Fibroblast of skin of left quadriceps (primary cell): ENCODE data around the gene XYLB.
"Not testable (repeated sequence)": the region's sequence is repeated elsewhere in the genome, so short reads cannot be mapped to it uniquely, and the experiment has no call there.

ENCODE experiments used
- DNase-seq, 2 experiments: peaks; one replicate each; pipeline ENCODE4 v3.0.0-alpha.2; 2013; ENCODE audit warnings: low read depth in 2 of 2

The XYLB gene

DNA sequence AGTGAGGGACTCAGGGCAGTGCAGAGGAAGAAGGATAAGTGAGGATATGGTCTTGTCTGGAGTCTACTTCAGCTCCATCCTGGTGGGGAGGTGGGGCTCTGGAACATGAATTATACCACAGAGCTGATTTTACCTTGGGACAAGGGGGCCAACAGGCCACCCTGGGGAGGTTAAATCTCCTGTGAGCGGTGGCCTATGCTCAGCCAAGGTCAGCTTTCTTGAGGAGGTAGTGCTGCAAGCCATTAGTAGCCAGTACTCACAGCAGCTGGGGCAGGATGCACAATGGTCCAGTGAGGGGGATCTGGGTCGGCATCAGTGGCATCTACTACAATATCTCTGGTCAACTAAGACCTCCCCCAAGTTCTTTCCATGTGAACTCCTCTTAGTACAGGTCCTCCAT, 49.7 kb downstream of the XYLB start:
- no peak for DNase-seq

DNA sequence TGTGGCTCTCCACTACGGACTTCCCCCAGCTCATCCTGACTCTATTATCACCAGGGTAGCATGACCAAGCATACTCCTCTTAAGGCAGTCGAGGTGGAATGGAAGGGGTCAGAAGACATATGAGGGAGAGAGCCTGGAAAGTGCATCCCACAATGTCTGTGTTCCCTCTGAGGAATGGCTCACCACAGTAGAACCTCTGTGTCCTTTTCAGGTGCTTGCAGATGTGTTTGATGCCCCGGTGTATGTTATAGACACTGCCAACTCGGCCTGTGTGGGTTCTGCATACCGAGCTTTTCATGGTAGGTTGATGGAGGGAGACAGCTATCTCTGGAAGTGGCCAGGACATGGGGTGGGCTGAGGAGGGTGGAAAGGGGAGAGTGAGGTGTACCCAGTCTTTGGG, 50.3 kb downstream of the XYLB start:
- DNase-seq: no peak

DNA sequence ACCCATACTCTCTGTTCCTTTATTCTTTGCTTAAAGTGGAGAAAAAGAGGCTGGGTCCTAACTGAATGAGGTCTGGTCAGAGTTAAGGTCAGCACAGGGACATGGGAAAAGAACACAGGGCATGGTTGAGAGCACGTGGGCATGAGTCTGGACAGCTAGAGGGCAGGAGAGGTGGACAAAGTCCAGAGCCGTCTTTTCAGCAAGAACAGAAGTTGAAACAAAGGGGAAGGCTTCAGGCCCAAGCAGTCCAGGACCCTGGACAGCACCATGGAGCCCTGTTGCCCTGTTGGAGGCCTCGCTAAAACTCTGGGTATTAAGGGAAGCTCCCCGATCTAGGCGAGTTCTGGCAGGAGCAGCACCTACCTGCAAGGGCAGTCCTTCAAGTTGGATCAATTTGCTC, 50.7 kb downstream of the XYLB start:
- peak; percentile 2 to 14 for DNase-seq

GRCh38 chr3:38401246-38401962, 54.8 kb downstream of the XYLB start:
- DNase-seq: no peak

DNA sequence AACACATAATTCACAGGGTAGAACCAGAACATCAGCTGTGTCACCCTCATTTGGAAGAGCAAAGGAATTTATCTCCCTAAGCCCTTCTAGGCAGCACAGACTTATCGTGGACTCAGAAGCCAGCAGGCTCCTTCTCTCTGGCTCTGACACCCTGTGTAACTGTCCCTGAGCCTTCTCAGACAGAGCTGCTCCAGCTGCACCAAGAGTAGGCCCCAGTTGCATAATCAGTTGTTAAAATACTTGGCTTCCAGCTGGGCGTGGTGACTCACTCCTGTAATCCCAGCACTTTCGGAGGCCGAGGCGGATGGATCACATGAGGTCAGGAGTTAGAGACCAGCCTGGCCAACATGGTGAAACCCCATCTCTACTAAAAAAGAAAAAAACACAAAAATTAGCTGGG, 57.7 kb downstream of the XYLB start:
- peak; percentile 12 for DNase-seq

- DNase-seq: no peak
Observed at GRCh38 chr3:38411591-38411990, 65.0 kb downstream of the XYLB start.

GRCh38 chr3:38420758-38421157, 74.2 kb downstream of the XYLB start:
- DNase-seq: not testable (repeated sequence)

DNA sequence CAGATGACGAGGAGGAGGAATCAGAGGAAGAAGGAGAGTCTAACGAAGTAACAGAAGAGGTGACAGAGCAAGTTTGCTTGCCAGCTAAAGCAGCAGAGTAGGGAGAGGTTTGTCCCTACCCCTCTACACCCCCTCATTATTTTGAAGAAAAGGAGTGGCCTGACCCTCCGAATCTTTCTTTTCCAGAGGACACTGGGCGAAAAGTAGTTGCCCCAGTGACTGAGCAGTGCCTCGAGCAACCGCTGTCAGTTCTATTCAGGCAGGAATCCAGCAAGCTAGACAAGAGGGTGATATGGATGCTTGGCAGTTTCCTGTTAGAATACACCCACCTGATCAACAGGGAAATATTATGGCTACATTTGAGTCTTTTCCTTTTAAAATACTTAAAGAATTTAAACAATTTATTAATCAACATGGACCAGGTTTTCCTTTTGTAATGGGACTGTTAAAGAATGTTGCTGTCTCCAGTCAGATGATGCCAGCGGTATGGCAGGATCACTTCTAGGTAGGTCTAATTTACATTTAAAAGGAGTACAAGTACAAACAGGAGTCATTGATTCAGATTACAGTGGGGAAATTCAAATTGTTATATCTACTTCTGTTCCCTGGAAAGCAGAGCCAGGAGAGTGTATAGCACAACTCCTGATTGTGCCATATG, 75.2 kb downstream of the XYLB start:
- no peak for DNase-seq

GRCh38 chr3:38426798-38427426, 80.3 kb downstream of the XYLB start:
- not testable (repeated sequence) for DNase-seq

- DNase-seq: not testable (repeated sequence)
Observed at GRCh38 chr3:38432871-38433658, 86.5 kb downstream of the XYLB start.

- DNase-seq: not testable (repeated sequence)
Observed at GRCh38 chr3:38433661-38434060, 87.1 kb downstream of the XYLB start.

GRCh38 chr3:38438436-38439069, 92.0 kb downstream of the XYLB start:
- not testable (repeated sequence) for DNase-seq

- DNase-seq: not testable (repeated sequence)
Observed at GRCh38 chr3:38443205-38443604, 96.6 kb downstream of the XYLB start.

DNA sequence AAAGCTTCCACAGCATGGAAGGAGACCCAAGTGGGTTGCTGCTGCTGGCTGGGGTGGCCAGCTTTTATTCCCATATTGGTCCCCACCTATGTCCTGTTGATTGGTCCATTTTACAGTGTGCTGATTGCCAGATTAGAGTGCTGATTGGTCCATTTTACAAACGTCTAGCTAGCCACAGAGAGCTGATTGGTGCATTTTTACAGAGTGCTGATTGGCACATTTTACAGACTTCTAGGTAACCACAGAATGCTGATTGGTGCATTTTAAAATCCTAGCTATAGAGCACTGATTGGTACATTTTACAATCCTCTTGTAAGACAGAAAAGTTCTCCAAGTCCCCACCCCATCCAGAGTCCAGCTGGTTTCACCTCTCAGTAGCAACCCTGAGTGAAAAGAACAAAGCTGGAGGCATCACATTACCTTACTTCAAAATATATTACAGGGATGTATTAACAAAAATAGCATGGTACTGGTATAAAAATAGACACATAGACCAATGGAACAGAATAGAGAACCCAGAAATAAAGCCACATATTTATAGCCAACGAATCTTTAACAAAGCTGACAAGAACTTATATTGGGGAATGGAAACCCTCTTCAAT, 99.6 kb downstream of the XYLB start:
- no peak for DNase-seq

DNA sequence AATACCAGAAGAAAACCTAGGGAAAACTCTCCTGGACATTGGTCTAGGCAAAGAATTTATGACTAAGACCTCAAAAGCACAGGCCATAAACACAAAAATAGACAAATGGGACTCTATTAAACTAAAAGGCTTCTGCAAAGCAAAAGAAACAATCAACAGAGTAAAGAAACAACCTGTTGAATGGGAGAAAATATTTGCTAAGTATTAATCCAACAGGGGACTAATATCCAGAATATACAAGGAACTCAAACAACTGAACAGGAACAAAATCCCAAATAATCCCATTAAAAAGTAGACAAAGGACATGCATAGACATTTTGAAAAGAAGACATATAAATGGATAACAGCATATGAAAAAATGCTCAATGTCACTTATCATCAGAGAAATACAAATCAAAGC, 100.2 kb downstream of the XYLB start:
- no peak for DNase-seq

GRCh38 chr3:38450853-38451252, 104.3 kb downstream of the XYLB start:
- DNase-seq: no peak

GRCh38 chr3:38453075-38453912, 106.7 kb downstream of the XYLB start, which contains the start of gene ACVR2B:
TSS of gene ACVR2B (plus strand) at chr3:38453890. CDS start at chr3:38454323, 433 bp downstream.
- DNase-seq: peak; percentile 44 to 48

GRCh38 chr3:38453913-38454177, 107.3 kb downstream of the XYLB start:
- DNase-seq: no peak

GRCh38 chr3:38454178-38454883, 107.7 kb downstream of the XYLB start:
- DNase-seq: no peak
